Fibroblast of peridontal ligament (primary cell): ENCODE data around the gene GET3.

Experiments
- DNase-seq: peaks from one replicate; pipeline ENCODE4 v3.0.0-alpha.2; 2010; ENCODE audit errors: extremely low read depth

GET3 gene

DNA sequence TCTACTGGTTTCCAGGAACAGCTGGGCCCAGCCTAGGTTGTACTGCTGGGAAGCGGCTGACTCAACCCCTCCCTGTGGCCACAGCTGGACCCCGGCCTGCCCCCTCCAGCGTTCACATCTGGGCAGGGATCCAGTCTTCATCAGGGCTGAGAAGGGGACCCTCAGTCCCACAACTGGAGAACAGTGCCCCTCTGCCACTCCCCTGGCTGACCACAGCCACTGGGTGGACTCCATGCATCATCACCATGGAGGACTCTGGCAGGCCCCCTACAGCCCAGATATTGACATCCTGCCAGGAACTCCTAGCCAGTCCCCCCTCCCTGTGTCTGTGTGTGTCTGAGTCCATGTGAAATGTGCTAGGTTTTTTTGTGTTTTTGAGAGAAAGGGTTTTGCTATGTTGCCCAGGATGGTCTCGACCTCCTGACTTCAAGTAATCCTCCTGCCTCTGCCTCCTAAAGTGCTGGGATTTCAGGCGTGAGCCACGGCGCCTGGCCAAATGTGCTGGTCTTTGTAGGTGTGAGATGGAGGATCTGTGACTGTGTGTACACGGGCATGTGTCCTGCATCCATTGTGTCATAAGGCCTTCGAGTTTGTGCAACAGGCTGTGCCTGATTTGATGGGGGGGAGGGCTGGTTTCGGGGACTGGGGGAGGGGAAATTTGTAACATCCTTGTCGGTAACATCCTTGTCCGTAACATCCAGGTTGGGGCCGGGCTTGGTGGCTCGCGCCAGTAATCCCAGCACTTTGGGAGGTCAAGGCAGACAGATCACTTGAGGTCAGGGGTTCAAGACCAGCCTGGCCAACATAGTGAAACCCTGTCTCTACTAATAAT lies 42.1 kb downstream of the GET3 start:
- DNase-seq, result peak; percentile 91

DNA sequence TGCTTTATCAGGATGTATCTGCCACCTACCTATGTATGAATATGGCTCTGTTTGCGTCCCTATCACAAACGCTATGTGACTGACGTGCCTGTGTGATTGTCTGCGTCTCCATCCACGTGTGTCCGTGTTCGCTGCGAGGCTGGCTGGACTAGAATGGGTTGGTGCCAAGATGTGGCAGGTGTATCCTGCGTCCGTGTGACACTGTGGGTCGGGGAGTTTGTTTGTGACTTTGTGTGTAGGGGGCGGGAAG lies 44.8 kb downstream of the GET3 start:
- no peak for DNase-seq

DNA sequence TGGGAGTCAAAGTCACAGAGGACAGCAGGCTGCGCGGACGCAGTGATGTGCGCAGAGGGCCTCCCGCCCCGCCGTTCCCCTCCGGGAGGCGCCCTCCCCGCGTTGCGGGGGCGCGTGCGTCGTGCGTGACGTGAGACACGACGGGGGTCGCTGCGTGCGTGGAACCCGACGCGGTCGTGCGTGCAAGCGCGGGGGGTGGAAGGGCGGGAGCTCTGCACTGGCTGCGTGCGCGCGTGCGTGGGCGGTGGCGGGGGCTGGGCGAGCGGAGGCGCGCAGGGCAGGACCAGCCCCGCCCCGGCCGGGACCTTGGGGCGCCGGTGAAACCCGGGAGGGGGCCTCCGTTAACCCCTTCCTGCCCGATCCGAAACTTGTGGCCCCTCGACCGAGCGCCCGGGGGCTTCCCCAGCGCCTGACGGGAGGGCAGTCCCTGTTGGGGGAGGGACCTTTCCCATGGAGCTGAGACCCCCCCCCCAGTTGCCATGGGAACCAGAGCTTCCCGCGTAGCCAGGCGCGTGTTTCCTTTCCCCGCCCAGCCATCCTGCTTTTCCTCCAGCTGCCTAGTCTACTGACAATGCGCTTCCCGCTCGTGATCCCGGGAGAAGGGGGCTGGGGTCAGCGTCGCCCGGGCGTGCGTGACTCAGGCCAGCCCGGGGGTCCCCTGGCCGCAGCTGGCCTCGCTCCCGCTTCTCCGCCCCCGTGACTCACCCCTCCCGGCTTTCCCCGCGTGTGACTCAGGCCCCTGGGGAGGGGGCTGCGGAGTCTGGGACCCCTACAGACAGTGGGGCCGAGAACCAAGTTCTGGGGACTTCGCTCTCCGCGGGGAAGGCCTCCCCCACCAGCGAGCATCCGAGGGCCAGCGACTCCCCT lies 45.4 kb downstream of the GET3 start:
- peak; percentile 82 for DNase-seq

DNA sequence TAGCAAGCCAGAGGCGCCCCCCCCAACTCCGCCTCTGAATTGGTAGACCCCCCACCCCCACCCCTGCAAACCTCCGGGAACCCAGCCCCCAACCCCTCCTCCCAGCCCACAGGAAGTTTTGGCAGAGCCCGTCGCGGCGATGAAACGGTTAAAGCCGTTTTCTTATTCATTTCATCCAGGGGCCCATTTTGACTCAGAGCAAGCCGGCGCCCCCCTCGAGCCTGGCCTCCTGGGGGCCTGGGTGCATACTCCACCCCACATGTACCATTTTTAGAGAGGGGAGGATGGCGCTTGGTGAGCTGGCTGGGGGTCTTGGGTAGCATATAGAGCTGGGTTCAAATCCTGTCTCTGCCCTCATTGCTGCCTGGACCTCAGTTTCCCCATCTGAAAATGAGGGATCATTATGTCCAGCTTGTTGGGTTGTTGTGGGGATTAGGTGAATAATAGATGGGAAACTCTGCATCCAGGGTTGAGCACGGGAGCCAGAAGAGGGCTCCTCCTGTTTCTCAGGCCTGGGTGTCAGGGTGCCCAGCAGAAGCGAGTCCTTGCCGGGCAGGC lies 46.1 kb downstream of the GET3 start:
- DNase-seq, result no peak

DNA sequence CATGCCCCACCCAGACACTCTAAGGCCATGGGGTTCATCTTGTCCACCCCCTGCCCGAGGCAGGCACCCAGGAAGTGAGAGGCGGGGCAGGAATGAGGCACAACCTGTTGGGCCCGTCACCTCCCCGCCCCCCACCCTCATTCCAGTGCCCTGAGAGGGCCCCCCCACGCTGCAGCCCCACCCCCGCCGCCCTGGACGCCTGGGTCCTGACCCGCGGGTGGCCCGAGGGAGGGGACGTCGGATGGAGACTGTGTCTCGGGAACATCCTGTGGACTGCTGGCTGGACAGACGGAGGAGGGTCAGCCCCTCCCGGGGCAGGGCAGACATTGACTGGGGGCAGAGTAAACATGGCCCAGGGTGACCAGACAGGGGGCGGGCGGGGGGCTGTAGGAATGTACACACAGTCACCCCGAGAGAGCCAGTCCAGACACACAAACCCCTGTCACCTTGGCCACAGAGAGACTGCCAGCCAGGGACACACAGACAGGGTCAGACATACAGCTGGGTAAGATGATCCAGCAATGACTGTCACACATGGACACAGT lies 46.6 kb downstream of the GET3 start:
- no peak for DNase-seq

DNA sequence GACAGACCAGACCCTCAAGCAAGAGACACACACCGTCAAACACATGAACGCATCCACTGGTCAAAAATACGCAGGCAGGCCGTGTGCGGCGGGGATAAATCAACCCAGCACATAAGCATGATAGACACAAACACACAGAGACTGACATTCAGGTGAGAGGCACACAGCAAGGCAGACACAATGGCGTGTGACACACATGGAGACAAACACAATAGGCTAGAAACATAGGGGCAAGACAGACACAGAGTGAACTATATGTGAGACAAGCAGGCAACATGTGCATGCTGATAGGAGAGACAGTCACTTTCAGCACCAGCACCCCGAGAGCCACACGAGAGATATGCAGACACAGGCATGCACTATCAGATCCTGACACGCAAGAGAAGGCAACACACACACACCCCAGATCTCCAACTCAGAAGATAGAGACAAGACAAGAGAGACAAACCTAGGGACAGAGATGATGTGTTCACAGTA lies 47.1 kb downstream of the GET3 start:
- DNase-seq, result no peak

DNA sequence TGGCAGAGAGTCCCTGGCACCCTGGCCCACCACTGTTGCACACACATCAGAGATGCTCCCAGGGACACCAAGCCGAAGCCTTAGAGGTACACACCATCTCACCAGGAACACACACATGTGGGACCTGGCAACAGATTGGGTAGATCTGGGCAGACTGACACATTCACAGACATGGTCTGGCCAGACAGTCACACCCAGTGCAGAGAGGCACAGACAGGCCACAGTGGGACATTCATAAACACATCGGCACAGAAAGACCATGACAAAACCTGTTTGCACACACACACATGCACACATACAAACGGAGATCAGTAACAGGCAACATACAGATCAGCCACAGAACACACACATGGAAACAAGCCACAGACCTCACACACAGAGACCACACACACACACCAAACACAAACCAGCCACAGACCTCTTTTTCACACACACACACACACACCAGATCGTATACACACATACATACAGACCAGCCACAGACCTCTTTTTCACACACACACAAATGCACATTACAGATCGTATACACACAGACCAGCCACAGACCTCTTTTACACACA lies 47.7 kb downstream of the GET3 start:
- peak; percentile 39 for DNase-seq

DNA sequence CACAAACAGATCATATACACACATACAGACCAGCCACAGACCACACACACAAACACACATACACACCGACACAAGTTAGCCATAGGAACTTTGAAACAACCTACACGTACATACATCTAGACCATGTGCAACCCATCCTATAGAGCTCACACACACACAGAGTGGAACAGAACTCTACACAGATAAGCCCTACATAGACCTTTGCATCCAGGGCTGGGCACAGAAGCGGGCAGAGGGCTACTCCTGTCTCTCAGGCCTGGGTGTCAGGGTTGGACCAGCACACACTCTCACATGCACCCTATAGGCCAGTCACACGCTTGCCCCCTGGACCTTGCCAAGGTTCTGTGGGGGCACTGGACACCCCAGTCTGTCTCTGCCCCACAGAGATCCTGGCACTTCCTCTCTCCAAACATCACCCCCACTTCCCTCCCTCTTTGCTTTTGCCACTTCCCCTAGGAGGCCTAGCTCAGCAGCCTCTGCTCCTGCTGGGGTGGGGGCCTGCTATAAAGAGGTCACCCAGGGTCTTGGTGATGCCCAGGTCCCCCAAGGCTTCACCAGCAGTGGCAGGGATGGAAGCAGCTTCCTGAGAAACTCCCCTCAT lies 48.2 kb downstream of the GET3 start:
- no peak for DNase-seq

DNA sequence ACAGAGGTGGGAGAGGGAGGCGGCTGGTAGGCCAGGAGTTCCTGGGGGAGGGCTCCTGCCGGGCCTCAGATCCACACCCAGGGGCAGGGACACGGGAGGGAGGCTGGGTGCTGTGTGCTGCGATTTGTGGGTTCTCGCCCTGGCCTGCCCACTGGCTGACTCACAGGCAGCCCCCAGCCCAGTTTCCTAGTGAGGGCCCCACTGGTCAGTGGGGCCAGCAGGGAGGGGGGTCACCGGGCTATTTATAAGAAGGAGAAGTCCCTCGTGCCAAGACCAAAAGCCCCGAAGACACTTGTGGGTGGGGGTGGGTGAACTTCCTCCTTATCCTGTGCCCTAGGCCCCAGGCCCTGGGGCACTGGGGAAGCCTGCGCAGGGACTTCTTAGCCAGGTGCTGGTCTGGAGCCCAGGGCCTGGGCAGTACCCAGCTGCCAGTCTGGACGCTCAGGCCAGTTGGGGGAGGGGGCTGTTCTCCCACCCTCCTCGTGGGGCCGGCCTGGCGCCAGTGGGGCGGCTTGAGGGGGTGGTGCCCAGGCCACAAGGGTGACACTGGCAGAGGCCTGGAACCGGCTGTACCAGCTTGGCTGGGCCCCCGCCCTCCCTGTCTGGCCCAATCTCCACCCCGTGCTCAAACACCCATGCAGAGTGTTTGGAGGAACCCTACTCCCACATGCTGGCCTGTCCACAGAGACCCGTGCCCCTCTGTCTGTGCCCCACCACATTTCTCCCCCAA lies 49.0 kb downstream of the GET3 start:
- DNase-seq, result no peak

DNA sequence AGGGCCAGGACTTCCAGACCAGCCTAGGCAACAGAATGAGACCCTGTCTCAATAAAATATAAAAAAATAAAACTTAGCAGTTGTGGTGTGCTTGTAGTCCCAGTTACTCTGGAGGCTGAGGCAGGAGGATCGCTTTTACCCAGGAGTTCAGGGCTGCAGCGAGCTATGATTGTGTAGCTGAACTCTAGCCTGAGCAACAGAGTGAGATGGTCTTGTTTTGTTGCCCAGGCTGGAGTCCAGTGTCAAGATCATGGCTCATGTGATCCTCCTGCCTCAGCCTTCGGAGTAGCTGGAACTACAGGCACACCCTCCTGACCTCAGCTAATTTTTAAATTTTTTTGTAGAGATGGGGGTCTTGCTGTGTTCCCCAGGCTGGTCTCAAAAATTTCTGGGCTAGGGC lies 49.7 kb downstream of the GET3 start:
- DNase-seq, result no peak

DNA sequence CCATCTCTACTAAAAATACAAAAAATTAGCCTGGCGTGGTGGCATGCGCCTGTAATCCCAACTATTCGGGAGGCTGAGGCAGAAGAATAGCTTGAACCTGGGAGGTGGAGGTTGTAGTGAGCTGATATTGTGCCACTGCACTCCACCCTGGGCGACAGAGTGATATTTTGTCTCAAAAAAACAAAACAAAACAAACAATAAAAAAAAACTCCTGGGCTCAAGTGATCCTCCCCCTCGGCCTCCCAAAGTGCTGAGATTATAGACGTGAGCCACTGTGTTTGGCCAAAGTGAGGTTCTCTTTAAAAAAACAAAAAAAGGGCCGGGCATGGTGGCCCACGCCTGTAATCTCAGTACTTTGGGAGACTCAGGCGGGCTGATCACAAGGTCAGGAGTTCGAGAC lies 50.2 kb downstream of the GET3 start:
- no peak for DNase-seq

DNA sequence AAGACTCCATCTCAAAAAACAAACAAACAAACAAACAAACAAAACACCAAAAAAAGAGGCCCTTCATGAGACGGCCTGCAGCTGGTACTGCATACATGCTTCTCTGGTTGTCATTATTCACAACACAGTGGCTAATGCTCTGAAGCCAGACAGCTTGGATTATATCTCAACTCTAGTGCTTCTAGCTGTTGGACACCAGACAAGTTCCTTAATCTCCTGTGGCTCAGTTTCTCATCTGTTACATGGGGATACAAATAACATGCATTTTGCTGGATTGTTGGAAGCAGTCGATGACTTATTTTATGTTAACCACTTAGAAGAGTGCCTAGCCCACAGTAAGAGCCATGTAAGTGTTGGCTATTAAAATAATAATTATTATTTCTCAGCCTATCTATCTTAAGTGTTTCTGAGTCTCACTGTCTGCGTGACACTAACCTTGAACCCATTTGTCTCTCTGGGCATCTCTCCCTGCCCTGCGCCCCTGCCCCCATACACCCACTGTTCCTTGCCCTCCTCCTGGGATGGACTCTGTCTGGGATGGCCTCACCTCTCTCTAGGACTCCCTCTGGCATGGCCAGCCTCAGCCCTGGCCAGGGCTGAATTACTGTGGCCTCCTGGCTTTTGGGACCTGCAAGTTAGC lies 50.9 kb downstream of the GET3 start:
- DNase-seq, result no peak

DNA sequence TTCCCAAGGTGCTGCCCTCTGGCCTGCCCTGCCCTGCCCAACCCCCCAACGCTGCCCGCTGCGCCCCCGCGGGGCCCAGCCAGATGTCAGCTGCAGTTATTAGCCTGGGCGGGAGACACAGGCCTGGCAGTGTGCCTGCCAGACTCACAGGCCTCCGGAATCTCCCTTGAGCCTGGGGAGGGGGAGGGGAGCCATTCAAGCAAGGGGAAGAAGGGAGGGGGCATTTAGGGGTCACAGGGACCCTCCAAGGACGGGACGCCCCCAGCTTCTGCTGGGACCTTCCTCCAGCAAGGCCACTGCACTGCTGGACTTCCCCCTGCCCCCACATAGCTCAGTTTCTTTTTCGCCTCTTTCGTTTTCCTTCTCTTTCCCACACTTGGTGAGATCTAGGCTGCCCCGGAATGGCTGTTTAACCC lies 51.4 kb downstream of the GET3 start:
- DNase-seq, result peak; percentile 59

DNA sequence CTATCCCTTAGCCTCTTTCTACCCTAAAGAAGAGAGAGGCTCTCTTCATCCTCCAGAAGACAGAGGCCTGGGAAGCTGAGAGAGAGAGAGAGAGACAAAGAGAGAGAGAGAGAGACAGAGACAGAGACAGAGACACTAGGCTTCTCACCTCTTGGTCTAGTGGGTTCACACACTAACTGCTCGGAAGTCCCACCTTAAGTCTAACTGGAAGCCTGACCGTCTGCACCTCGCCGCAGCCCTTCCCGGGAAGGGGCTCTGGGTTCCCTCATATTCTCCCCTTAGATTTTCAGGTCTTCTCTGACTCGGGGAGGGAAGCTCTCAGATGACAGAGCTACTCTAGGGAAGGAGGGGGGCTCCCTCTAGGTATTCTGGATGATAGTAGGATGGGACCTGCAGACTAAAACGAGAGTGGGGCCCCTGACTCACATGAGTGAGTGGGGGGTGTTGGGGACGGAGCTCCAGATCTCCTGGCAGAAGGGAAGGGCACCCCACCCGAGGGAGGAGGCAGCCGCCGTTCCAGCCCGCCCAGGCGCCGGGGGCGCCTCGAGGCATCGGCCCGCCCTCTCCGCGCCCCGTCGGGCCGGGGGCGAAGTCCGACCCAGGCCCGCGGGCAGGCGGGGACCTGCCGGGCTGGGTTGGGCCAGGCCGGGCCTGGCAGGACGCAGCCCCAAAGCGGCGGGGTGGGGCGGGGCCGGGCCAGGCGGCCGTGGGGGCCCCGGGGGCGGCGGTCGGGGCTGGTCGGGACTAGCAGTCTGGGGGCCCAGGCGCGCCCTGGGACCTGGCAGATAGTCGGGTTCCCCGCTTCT lies 52.0 kb downstream of the GET3 start:
- peak; percentile 48 for DNase-seq

DNA sequence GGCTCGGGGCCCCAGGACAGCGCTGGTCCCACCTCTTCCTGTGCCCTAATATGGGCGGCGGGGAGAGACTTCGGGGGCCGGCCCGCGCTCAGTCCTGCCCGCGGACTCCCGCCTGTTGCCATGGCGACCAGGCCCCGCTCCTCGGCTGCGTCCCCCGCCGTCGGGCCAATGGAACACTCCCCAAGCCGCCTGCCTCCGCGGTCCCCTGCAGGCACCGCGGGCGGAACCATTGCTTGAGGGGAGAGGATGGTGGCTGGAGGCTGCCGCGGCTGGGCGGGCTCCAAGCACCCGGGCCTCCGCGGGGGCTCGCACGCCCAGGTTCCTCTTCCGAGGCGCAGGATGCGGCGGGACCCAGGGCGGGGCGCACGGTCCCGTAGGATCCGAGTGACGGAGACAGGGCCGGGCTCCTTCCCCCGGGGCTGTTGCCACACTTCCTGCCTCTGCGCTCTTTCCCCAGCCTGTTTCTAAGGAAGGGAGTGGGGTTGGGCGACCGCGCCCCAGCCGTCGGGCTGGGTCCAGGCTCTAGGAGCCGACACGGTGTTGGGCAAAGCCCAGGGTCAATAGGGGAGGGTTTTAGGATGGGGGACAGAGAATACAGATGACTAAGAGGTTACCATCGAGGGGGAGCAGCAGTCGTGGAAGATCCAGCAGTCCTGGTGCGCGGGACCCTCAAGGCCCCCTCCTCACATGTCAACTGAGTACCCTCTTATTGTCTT lies 52.8 kb downstream of the GET3 start:
- peak; percentile 90 for DNase-seq

DNA sequence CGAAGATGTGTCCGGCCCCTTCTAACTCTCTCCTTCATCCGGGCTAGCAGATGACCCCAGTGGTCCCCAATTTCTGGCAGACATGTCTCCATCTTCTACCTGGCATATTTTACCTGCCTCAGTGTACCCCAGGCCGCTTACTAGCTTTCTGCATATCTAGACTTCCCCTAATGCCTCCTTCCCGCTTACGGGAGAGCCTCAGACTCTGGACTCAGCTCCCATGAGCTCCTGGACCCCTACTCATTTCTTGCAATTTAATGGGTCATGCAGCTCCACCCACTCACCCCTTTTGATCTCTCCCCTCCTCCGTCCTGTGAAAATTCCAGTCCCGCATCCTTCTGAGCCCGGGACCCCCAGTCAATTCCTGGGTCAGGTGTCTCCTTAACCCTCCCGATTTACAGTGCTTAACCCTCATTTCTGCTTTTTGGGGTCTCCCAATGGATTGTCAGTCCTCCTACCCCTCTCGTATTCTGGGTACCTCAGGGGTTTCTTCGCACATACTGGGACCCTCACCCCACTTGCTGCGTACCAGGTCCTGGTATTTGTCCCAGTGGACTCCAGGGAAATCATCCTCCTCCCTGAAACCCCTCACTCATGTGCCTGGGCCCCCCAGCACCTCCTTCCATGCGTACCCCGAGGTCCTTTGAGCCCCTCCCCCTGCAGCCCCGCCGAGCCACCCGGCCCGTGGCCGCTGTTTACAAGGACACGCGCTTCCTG lies 53.5 kb downstream of the GET3 start:
- DNase-seq, result no peak

DNA sequence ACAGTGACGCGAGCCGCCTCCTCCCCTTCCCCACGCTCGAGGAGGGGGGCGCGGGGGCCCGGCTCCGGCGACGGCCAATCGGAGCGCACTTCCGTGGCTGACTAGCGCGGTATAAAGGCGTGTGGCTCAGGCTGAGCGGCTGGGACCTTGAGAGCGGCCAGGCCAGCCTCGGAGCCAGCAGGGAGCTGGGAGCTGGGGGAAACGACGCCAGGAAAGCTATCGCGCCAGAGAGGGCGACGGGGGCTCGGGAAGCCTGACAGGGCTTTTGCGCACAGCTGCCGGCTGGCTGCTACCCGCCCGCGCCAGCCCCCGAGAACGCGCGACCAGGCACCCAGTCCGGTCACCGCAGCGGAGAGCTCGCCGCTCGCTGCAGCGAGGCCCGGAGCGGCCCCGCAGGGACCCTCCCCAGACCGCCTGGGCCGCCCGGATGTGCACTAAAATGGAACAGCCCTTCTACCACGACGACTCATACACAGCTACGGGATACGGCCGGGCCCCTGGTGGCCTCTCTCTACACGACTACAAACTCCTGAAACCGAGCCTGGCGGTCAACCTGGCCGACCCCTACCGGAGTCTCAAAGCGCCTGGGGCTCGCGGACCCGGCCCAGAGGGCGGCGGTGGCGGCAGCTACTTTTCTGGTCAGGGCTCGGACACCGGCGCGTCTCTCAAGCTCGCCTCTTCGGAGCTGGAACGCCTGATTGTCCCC lies 54.2 kb downstream of the GET3 start, which contains the start of gene JUNB:
Gene JUNB, plus strand, starts transcription at position 142 of the 706 bp plus-strand sequence. Its CDS starts 286 bp downstream, at position 428.
- peak; percentile 97 for DNase-seq
